Muscle of leg (tissue), 11 donors: Measurements from ENCODE around the gene POLE4. TPM values are rescaled to one million over a fixed set of nuclear protein-coding genes. Genes with fewer than 3 reads are reported as not detected.

Experiments used
- DNase-seq: peaks from one replicate; pipeline ENCODE4 v3.0.0; 2013
- H3K27ac ChIP-seq: one replicate; pipeline ENCODE4 v1.5.1; 2013; ENCODE audit warnings: mild to moderate bottlenecking, low read length, control low read depth
- H3K27me3 ChIP-seq: one replicate; pipeline ENCODE4 v1.6.1; 2013; ENCODE audit warnings: low read length; ENCODE audit not compliant: control insufficient read depth, insufficient read depth
- H3K36me3 ChIP-seq: one replicate; pipeline ENCODE4 v1.6.1; 2013; ENCODE audit warnings: low read length; ENCODE audit not compliant: control insufficient read depth, insufficient read depth
- H3K4me1 ChIP-seq: one replicate; pipeline ENCODE4 v1.6.1; 2013; ENCODE audit warnings: low read length; ENCODE audit not compliant: control insufficient read depth, insufficient read depth
- H3K4me3 ChIP-seq: one replicate; pipeline ENCODE4 v1.5.1; 2013; ENCODE audit warnings: low read length, control low read depth
- H3K9me3 ChIP-seq: replicated peaks from 2 replicates; pipeline ENCODE4 v1.6.1; 2013; ENCODE audit warnings: low read depth, low read length; ENCODE audit not compliant: control insufficient read depth
- WGBS: methylation state at CpG from one replicate; pipeline ENCODE4 v1.1.5; 2013; ENCODE audit warnings: missing lambda C conversion rate; ENCODE audit not compliant: insufficient coverage; 5-methylcytosine and 5-hydroxymethylcytosine counted together
- polyA plus RNA-seq, 8 donors: library from polyadenylated mRNA; unstranded; fragments of 120-200 nt; gene quantifications; one replicate each; pipeline versions ENCODE4 v1.2.1 to v1.2.3, GENCODE V29; 2013; ENCODE audit warnings: inconsistent platforms in 1 of 8, low replicate concordance in 1 of 8; ENCODE audit not compliant: insufficient read length in 8 of 8, insufficient read depth in 1 of 8
- total RNA-seq: library from RNA; stranded (reverse); fragments of 120-200 nt; gene quantifications from one replicate; pipeline ENCODE4 v1.2.4, GENCODE V29; 2013

POLE4 gene
- total and polyA plus RNA-seq, 9 donors: 43.8 to 62.6 (median 51.9) TPM

GRCh38 chr2:74939919-74940812 is 18.3 kb upstream of the POLE4 start:
- H3K9me3 ChIP-seq: no peaks in the 10 kb centered on the region
- no peaks in the 10 kb centered on the region for H3K4me1 ChIP-seq
- H3K27me3 ChIP-seq: no peaks in the 10 kb centered on the region
- no peaks in the 10 kb centered on the region for H3K36me3 ChIP-seq
- no peak overlapping the region for H3K4me3 ChIP-seq
- H3K27ac ChIP-seq: no peak overlapping the region
- WGBS: no CpG with 5 or more reads among the region's 7 CpGs
- no peak for DNase-seq

DNA sequence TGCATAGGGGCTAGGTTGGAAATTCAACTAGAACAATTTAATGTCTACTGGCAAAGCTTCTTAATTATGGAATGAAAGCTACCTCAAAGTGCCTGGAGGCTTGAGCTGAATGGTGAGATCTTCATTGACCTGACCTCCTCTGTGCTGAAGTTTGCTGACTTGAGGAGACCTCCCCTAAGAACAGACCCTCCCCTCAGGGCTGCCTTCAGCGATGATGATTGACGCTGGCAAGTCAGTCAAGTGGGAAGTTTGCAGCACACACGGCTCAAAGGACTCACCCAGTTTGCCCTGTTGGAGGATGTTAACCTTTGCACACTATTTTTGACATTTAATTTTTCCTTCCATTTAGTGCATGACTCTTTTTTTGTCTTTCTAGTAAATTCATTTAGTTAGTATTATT is 17.2 kb upstream of the POLE4 start:
- Histone ChIP-seq H3K9me3 (no peaks in the 10 kb centered on the region), H3K4me3 (no peak overlapping the region), H3K36me3 (no peaks in the 10 kb centered on the region), H3K27ac (no peak overlapping the region), H3K27me3 (no peaks in the 10 kb centered on the region), H3K4me1 (no peaks in the 10 kb centered on the region)
- no CpG with 5 or more reads among the region's 3 CpGs for WGBS
- no peak for DNase-seq

DNA sequence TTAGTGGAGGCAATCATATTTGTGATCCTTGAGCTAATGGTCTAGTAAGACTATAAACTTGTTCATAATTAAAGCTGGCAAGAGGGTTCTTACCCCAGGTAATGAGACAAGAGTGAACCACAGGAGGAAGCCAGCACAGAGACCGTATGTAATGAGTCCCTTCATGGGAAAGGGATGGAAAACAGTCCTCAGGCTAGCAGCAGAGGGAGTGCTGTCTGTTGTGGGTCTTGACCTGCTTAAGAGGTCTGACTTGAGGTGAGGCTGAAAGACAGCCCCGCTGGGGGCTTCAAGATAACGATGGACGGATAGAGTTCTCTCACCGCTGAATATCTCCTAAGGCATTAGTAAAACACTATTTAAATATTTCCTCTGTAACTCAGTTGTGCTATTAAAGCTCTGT is 16.2 kb upstream of the POLE4 start:
- Histone ChIP-seq H3K9me3 (no peaks in the 10 kb centered on the region), H3K4me1 (no peaks in the 10 kb centered on the region), H3K4me3 (no peak overlapping the region), H3K36me3 (no peaks in the 10 kb centered on the region), H3K27ac (no peak overlapping the region), H3K27me3 (no peaks in the 10 kb centered on the region)
- WGBS: 40% methylated on average over 1 of the region's 5 CpGs
- DNase-seq: no peak

DNA sequence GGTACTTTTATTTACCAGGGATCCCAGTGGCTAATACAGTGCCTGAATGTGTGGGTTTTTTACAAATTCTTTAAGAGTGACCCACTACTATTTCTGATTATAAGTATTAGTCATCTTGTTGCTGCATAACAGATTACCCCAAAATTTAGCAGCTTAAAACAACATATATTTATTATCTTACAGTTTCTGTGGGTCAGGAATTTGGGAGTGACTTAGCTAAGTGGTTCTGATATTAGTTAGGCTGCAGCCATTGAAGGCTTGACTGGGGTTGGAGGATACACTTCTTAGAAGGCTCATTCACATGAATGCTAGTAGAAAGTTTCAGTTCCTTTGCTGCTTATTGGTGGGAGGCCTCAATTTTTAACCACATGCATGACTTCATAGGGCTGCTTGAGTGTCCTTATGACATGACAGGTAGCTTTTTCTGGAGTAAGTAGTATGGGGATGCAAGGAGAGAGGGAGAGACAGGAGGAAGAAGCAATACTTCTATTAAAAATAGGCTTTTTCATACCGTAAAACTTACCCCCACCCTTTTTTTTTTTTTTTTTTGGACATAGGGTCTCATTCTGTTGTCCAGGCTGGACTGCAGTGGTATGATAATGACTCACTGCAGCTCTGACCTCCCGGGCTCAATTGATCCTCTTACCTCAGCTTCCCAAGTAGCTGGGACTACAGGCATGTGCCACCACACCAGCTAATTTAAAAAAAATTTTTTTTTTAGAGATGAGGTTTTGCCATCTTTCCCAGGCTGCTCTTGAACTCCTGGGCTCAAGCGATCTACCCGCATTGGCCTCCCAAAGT is 13.3 kb upstream of the POLE4 start:
- Histone ChIP-seq H3K4me3 (no peak overlapping the region), H3K27ac (no peak overlapping the region), H3K27me3 (no peaks in the 10 kb centered on the region), H3K4me1 (no peaks in the 10 kb centered on the region), H3K36me3 (no peaks in the 10 kb centered on the region), H3K9me3 (peaks cover 4% of the 10 kb centered on the region)
- WGBS: 100% methylated on average over 2 of the region's 4 CpGs
- no peak for DNase-seq

DNA sequence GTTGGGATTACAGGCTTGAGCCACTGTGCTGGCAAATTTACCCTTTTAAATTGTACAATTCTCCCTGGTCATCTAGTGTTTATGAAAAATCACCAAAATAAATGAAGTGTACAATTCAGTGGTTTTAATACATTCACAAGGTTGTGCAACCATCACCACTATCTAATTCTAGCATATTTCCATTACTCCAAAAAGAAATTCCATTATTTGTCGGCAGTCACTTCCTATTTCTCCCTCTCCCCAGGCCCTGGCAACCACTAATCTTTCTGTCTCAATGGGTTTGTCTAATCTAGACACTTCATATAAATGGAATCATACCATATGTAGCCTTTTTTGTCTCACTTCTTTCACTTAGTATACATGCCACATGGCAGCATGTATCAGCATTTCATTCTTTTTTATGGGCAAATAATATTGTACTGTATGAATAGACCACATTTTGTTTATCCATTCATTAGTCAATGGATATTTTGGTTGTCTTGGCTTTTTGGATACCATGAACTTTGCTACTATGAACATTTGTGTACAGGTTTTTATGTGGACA is 12.6 kb upstream of the POLE4 start:
- Histone ChIP-seq H3K27ac (no peak overlapping the region), H3K4me3 (no peak overlapping the region), H3K27me3 (no peaks in the 10 kb centered on the region), H3K4me1 (no peaks in the 10 kb centered on the region), H3K9me3 (peaks cover 7% of the 10 kb centered on the region), H3K36me3 (no peaks in the 10 kb centered on the region)
- DNase-seq: no peak
- WGBS: 80% methylated on average over 1 of the region's 1 CpG

DNA sequence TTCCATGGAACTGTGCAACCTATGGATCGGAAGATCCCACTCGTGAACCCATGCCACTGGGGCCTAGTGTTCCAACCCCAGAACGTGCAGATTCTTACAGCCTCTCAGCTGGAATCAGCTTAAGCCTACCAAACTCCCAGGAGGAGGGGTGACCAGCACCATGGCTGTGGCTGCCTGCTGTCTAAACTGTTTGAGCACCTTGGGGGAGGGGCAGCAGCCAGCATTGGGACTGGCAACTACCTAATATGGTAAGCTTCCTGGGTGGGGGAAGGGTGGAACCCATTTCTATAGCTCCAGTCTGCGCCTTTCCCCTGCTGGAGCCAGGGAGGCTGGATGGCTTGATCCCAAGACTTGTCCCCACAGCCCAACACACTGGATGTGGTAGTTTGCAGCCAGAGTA is 10.7 kb upstream of the POLE4 start:
- no peak overlapping the region for H3K4me3 ChIP-seq
- 88% methylated on average over 3 of the region's 4 CpGs for WGBS
- peaks cover 11% of the 10 kb centered on the region for H3K9me3 ChIP-seq
- no peaks in the 10 kb centered on the region for H3K27me3 ChIP-seq
- no peak for DNase-seq
- H3K36me3 ChIP-seq: no peaks in the 10 kb centered on the region
- H3K4me1 ChIP-seq: no peaks in the 10 kb centered on the region
- no peak overlapping the region for H3K27ac ChIP-seq

DNA sequence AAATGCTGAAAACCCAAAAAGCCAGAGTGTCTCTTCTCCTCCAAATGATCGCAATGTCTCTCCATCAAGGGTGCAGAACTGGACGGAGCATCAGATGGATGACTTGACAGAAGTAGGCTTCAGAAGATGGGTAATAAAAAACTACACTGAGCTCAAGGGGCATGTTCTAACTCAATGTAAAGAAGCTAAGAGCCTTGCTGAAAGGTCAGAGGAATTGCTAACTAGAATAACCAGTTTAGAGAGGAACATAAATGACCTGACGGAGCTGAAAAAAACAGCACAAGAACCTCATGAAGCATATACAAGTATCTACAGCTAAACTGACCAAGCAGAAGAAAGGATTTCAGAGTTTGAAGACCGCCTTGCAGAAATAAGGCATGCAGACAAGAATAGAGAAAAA is 9.7 kb upstream of the POLE4 start:
- H3K36me3 ChIP-seq: no peaks in the 10 kb centered on the region
- H3K4me1 ChIP-seq: no peaks in the 10 kb centered on the region
- no peak overlapping the region for H3K27ac ChIP-seq
- no peak overlapping the region for H3K4me3 ChIP-seq
- H3K27me3 ChIP-seq: no peaks in the 10 kb centered on the region
- WGBS: 100% methylated on average over 1 of the region's 4 CpGs
- H3K9me3 ChIP-seq: peaks cover 11% of the 10 kb centered on the region
- DNase-seq: no peak

- Histone ChIP-seq H3K36me3 (peaks cover 4% of the 10 kb centered on the region), H3K27me3 (no peaks in the 10 kb centered on the region), H3K4me3 (no peak overlapping the region), H3K4me1 (no peaks in the 10 kb centered on the region), H3K27ac (no peak overlapping the region), H3K9me3 (peaks cover 11% of the 10 kb centered on the region)
- no peak for DNase-seq
- WGBS: no CpG with 5 or more reads among the region's 1 CpG
These were observed 7.2 kb upstream of the POLE4 start for GRCh38 chr2:74951211-74951754.

DNA sequence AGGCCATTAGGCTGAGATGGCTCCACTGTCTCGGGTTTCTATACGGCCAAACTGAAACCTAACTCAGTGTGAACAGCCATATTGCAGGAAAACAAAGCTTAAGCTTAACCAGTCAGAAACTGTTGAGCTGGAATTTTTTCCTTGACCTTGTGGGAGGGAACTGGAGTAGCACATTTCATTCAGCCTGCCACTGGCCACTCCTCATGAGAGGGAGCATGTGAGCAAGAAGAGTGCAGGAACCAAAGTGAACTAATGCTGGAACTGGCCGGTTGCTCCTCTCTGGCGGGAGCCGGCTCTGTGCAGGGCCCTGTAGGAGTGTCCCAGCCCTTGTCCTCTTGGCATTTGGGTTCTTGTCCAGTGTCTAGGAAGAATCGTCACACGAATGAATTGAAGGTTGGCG is 5.9 kb upstream of the POLE4 start:
- WGBS: 91% methylated on average over 6 of the region's 8 CpGs
- Histone ChIP-seq H3K4me1 (no peaks in the 10 kb centered on the region), H3K27ac (no peak overlapping the region), H3K27me3 (no peaks in the 10 kb centered on the region), H3K36me3 (peaks cover 4% of the 10 kb centered on the region), H3K9me3 (peaks cover 11% of the 10 kb centered on the region), H3K4me3 (no peak overlapping the region)
- DNase-seq: no peak
